Parathyroid adenoma (tissue), 2 donors: ENCODE measurements around the gene SUPV3L1.

Experiments used
- H2AFZ ChIP-seq: fragments of 300-600 bp; sonication (generic); one replicate; pipeline ENCODE4 v1.7.0; 2017; ENCODE audit warnings: antibody characterized with exemption, mild to moderate bottlenecking
- H3K27ac ChIP-seq: fragments of 300-600 bp; sonication (generic); one replicate; pipeline ENCODE4 v1.7.0; 2017
- H3K27me3 ChIP-seq: fragments of 300-600 bp; sonication (generic); one replicate; pipeline ENCODE4 v1.7.0; 2017; ENCODE audit warnings: low read length; ENCODE audit not compliant: control insufficient read depth, insufficient read depth
- H3K36me3 ChIP-seq: fragments of 300-600 bp; sonication (generic); one replicate; pipeline ENCODE4 v1.7.0; 2017; ENCODE audit warnings: low read length; ENCODE audit not compliant: control insufficient read depth, insufficient read depth
- H3K4me1 ChIP-seq: fragments of 300-600 bp; sonication (generic); one replicate; pipeline ENCODE4 v1.7.0; 2017; ENCODE audit warnings: control low read depth
- H3K4me2 ChIP-seq: fragments of 300-600 bp; sonication (generic); one replicate; pipeline ENCODE4 v1.7.0; 2017; ENCODE audit warnings: low read length
- H3K4me3 ChIP-seq: fragments of 300-600 bp; sonication (generic); one replicate; pipeline ENCODE4 v1.7.0; 2017; ENCODE audit warnings: low read depth, low read length
- H3K79me2 ChIP-seq: fragments of 300-600 bp; sonication (generic); one replicate; pipeline ENCODE4 v1.7.0; 2017; ENCODE audit warnings: control low read depth
- H3K9ac ChIP-seq: fragments of 300-600 bp; sonication (generic); one replicate; pipeline ENCODE4 v1.7.0; 2017; ENCODE audit warnings: mild to moderate bottlenecking
- H3K9me3 ChIP-seq: fragments of 300-600 bp; sonication (generic); one replicate; pipeline ENCODE4 v1.7.0; 2017; ENCODE audit warnings: low read length; ENCODE audit not compliant: control insufficient read depth
- TF ChIP-seq, protein P1 (sequence below): fragments of 300-600 bp; sonication (generic); IDR thresholded peaks from one replicate; pipeline ENCODE4 v1.7.0; 2017; ENCODE audit warnings: antibody characterized with exemption, mild to moderate bottlenecking
- donor health status: primary hyperparathyroidism.

Gene SUPV3L1

DNA sequence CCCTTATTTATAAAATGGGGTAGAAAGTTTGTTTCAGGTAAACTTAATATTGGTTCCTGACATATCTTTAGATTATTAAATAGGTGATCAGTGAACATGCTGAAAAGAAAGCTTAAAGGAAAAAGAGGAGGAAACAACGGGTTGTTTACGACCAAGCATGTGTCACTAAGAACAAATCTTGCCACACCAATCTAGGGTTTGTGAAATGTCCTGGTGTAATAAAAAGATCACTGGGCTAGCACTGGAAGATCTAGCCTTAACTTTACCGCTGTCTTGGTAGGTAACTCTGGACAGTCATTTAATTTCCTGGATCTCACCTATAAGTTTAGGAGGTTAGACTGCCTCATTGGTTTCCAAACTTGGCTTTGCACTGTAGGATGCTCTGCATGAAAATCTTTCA is 37.1 kb upstream of the SUPV3L1 start:
- no peak overlapping the region for H3K4me3 ChIP-seq
- H3K4me2 ChIP-seq, result no peak overlapping the region
- no peak overlapping the region for H3K9ac ChIP-seq
- no peaks in the 10 kb centered on the region for H3K27me3 ChIP-seq
- no peak overlapping the region for H2AFZ ChIP-seq
- H3K9me3 ChIP-seq, result no peaks in the 10 kb centered on the region
- no peaks in the 10 kb centered on the region for H3K36me3 ChIP-seq
- TF ChIP-seq, protein P1, sequence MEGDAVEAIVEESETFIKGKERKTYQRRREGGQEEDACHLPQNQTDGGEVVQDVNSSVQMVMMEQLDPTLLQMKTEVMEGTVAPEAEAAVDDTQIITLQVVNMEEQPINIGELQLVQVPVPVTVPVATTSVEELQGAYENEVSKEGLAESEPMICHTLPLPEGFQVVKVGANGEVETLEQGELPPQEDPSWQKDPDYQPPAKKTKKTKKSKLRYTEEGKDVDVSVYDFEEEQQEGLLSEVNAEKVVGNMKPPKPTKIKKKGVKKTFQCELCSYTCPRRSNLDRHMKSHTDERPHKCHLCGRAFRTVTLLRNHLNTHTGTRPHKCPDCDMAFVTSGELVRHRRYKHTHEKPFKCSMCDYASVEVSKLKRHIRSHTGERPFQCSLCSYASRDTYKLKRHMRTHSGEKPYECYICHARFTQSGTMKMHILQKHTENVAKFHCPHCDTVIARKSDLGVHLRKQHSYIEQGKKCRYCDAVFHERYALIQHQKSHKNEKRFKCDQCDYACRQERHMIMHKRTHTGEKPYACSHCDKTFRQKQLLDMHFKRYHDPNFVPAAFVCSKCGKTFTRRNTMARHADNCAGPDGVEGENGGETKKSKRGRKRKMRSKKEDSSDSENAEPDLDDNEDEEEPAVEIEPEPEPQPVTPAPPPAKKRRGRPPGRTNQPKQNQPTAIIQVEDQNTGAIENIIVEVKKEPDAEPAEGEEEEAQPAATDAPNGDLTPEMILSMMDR, result no peak
- H3K27ac ChIP-seq, result no peak overlapping the region
- peaks cover 44% of the 10 kb centered on the region for H3K79me2 ChIP-seq
- no peaks in the 10 kb centered on the region for H3K4me1 ChIP-seq

DNA sequence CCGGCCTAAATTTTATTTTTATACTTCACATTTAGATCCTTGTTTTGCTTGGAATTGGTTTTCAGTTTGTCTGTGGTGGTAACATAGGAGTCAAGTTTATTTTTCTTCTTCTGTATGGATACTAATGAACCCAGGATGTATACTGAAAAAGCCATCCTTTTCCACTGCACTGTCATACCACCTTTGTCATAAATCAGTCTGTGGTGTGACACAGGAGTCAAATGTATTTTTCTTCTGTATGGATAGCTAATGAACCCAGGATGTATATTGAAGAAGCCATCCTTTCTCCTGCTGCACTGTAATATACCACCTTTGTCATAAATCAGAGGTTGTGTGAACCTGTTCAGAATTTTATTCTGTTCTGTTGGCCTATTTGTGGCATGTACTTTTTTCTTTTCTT is 34.7 kb upstream of the SUPV3L1 start:
- no peaks in the 10 kb centered on the region for H3K36me3 ChIP-seq
- no peak overlapping the region for H3K9ac ChIP-seq
- H3K4me3 ChIP-seq, result no peak overlapping the region
- no peak overlapping the region for H3K4me2 ChIP-seq
- no peaks in the 10 kb centered on the region for H3K4me1 ChIP-seq
- TF ChIP-seq, protein P1, result no peak
- peaks cover 57% of the 10 kb centered on the region for H3K79me2 ChIP-seq
- no peaks in the 10 kb centered on the region for H3K27me3 ChIP-seq
- no peak overlapping the region for H3K27ac ChIP-seq
- H3K9me3 ChIP-seq, result no peaks in the 10 kb centered on the region
- H2AFZ ChIP-seq, result no peak overlapping the region

DNA sequence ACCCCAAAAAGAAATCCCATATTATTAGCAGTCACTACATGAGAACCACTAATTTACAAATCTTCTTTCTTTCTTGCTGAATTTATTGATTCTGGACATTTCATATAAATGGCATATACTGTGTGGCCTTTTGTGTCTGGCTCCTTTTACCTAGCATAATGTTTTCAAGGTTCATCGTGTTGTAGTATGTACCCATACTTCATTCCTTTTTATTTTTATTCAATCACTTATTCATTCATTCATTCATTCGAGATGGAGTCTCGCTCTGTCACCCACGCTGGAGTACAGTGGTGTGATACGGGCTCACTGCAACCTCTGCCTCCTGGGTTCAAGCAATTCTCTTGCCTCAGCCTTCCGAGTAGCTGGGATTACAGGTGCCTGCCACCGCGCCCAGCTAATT is 34.2 kb upstream of the SUPV3L1 start:
- no peaks in the 10 kb centered on the region for H3K36me3 ChIP-seq
- H3K27me3 ChIP-seq, result no peaks in the 10 kb centered on the region
- TF ChIP-seq, protein P1, result no peak
- peaks cover 57% of the 10 kb centered on the region for H3K79me2 ChIP-seq
- no peak overlapping the region for H2AFZ ChIP-seq
- no peak overlapping the region for H3K4me3 ChIP-seq
- H3K9me3 ChIP-seq, result no peaks in the 10 kb centered on the region
- H3K4me2 ChIP-seq, result no peak overlapping the region
- H3K4me1 ChIP-seq, result no peaks in the 10 kb centered on the region
- H3K9ac ChIP-seq, result no peak overlapping the region
- no peak overlapping the region for H3K27ac ChIP-seq

GRCh38 chr10:69146759-69147158 is 33.3 kb upstream of the SUPV3L1 start:
- Histone ChIP-seq H3K4me1 (no peaks in the 10 kb centered on the region), H3K27me3 (no peaks in the 10 kb centered on the region)

DNA sequence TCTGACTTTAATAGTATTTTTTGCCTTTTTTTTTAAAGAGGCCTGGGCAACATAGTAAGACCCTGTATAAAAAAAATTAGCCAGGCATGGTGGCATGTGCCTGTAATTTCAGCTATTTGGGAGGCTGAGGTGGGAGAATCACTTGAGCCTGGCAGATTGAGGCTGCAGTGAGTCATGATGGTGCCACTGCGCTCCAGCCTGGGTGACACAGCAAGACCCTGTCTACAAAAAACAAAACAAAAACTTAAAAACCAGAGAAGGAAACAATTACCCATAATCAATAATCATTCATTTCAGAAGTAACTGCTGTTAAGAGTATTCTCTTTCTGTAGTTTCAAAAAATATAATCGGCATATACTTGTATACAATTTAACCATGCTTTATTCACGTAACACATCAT is 28.1 kb upstream of the SUPV3L1 start:
- Histone ChIP-seq H3K27me3 (no peaks in the 10 kb centered on the region), H3K79me2 (peaks cover 35% of the 10 kb centered on the region), H3K4me2 (no peak overlapping the region), H3K9me3 (no peaks in the 10 kb centered on the region), H3K36me3 (no peaks in the 10 kb centered on the region), H3K4me1 (no peaks in the 10 kb centered on the region), H3K4me3 (no peak overlapping the region), H3K27ac (no peak overlapping the region), H2AFZ (no peak overlapping the region), H3K9ac (no peak overlapping the region)
- TF ChIP-seq, protein P1, result no peak

More at GRCh38 chr10:69146759-69147158, 33.3 kb upstream of the SUPV3L1 start:
- Histone ChIP-seq H3K4me2 (no peak overlapping the region), H3K9ac (no peak overlapping the region), H3K9me3 (no peaks in the 10 kb centered on the region), H3K4me3 (no peak overlapping the region), H3K79me2 (peaks cover 53% of the 10 kb centered on the region), H2AFZ (no peak overlapping the region), H3K36me3 (no peaks in the 10 kb centered on the region), H3K27ac (no peak overlapping the region)
- TF ChIP-seq, protein P1, result no peak
